Activated naive CD4-positive, alpha-beta T cell treated with anti-CD3 and anti-CD28 coated beads, Interleukin-2, amount 10 ng/mL, durations not matched to agents 7 days and 5 days (primary cell): ENCODE results near the gene POLA2.
"Not testable (repeated sequence)": the region's sequence is repeated elsewhere in the genome, so short reads cannot be mapped to it uniquely, and the experiment has no call there.

Experiments
- CTCF ChIA-PET: fragments of 350-600 bp; sonication (Branson Sonifier 250); formaldehyde crosslinking; loops from one replicate; lab custom pipeline; 2021; ENCODE audit warnings: antibody characterized with exemption; lab: Charles Lee
- DNase-seq: peaks from one replicate; pipeline ENCODE4 v3.0.0-alpha.2; 2020
- H3K27ac Mint-ChIP-seq: one replicate; pipeline ENCODE4 v1.8.0; 2021; ENCODE audit warnings: mild to moderate bottlenecking, moderate library complexity, mixed read lengths
- H3K27me3 Mint-ChIP-seq: one replicate; pipeline ENCODE4 v1.8.0; 2021; ENCODE audit warnings: mild to moderate bottlenecking, mixed read lengths
- H3K36me3 Mint-ChIP-seq: one replicate; pipeline ENCODE4 v1.8.0; 2021; ENCODE audit warnings: mixed read lengths
- H3K4me1 Mint-ChIP-seq: one replicate; pipeline ENCODE4 v1.8.0; 2021; ENCODE audit warnings: mixed read lengths
- H3K4me3 Mint-ChIP-seq: one replicate; pipeline ENCODE4 v1.8.0; 2021; ENCODE audit warnings: mild to moderate bottlenecking, moderate library complexity, mixed read lengths
- H3K9me3 Mint-ChIP-seq: one replicate; pipeline ENCODE4 v1.8.0; 2021; ENCODE audit warnings: mixed read lengths

Gene POLA2

GRCh38 chr11:65258988-65259387 is 2.8 kb upstream of the POLA2 start:
- DNase-seq: no peak
- Mint-ChIP-seq H3K27ac (no peak overlapping the region), H3K4me3 (no peak overlapping the region), H3K4me1 (peaks cover 37% of the 10 kb centered on the region), H3K27me3 (no peaks in the 10 kb centered on the region), H3K36me3 (peaks cover 5% of the 10 kb centered on the region), H3K9me3 (no peaks in the 10 kb centered on the region)
- CTCF ChIA-PET: interaction anchor here (1.0 kb wide), 1 partner anchor 71 kb away, joined by 3 read pairs; no protein-coding TSS in a partner anchor

- Mint-ChIP-seq H3K36me3 (peaks cover 10% of the 10 kb centered on the region), H3K4me3 (peak overlapping the region; percentile 46), H3K27ac (no peak overlapping the region), H3K4me1 (peaks cover 48% of the 10 kb centered on the region), H3K27me3 (no peaks in the 10 kb centered on the region), H3K9me3 (no peaks in the 10 kb centered on the region)
- DNase-seq: no peak
- CTCF ChIA-PET: no interaction called here
Measured at GRCh38 chr11:65260302-65260701, 1.5 kb upstream of the POLA2 start.

DNA sequence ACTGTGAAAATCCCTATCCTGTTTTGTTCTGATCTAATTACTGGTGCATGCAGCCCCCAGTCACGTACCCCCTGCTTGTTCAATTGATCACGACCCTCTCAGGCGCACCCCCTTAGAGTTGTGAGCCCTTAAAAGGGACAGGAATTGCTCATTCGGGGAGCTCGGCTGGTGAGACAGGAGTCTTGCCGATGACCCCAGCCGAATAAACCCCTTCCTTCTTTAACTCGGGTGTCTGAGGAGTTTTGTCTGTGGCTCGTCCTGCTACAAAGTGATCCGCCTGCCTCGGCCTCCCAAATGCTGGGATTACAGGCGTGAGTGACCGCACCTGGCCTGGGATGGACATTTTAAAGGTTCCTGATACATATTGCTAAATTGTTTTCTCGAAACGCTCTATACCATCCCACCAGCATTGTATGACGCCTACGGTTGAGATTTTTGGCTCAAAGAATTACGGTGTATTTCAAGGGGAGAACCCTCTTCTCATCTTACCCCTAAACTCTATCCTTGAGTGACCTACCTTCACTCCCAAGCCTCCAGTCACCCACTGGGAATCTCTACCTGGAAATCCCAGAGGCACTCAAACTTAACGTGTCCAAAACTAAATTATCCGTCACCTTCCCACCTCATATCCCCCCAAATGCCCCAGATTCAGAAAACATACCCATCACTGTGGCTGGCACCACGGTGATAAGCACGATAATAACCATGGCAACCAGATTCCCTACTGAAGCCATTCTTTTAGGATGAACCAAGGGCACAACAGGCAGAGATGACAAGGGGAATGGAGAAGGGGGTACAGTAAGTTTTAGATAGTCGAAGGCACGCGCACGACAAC is 789 bp upstream of the POLA2 start:
- DNase-seq: no peak
- Mint-ChIP-seq H3K27me3 (no peaks in the 10 kb centered on the region), H3K36me3 (peaks cover 13% of the 10 kb centered on the region), H3K4me3 (peak overlapping the region; percentile 94), H3K4me1 (peaks cover 53% of the 10 kb centered on the region), H3K9me3 (no peaks in the 10 kb centered on the region), H3K27ac (peak overlapping the region; percentile 82)
- CTCF ChIA-PET: interaction anchor here (0.9 to 1.5 kb wide), 2 partner anchors 11 to 250 kb away, joined by 3 to 6 read pairs; no protein-coding TSS in a partner anchor

- H3K36me3 Mint-ChIP-seq: peaks cover 21% of the 10 kb centered on the region
Measured at GRCh38 chr11:65262381-65262680, 569 bp downstream of the POLA2 start.

GRCh38 chr11:65262776-65263175 is 1.0 kb downstream of the POLA2 start:
- peaks cover 59% of the 10 kb centered on the region for H3K4me1 Mint-ChIP-seq
- no peaks in the 10 kb centered on the region for H3K9me3 Mint-ChIP-seq
- peak overlapping the region; percentile 94 for H3K4me3 Mint-ChIP-seq
- H3K27me3 Mint-ChIP-seq: no peaks in the 10 kb centered on the region
- peak overlapping the region; percentile 82 for H3K27ac Mint-ChIP-seq
- DNase-seq: no peak
- CTCF ChIA-PET: interaction anchor here (0.8 to 1.7 kb wide), 7 partner anchors 12 to 68 kb away, joined by 3 to 6 read pairs (median 4); partner anchors contain the start of gene CDC42EP2
- H3K36me3 Mint-ChIP-seq: peaks cover 23% of the 10 kb centered on the region

More at GRCh38 chr11:65262381-65262680, 569 bp downstream of the POLA2 start:
- Mint-ChIP-seq H3K27me3 (no peaks in the 10 kb centered on the region), H3K4me3 (peak overlapping the region; percentile 94), H3K4me1 (peaks cover 59% of the 10 kb centered on the region), H3K9me3 (no peaks in the 10 kb centered on the region), H3K27ac (peak overlapping the region; percentile 82)
- CTCF ChIA-PET: interaction anchor here (0.8 to 1.7 kb wide), 7 partner anchors 13 to 68 kb away, joined by 3 to 6 read pairs (median 4); partner anchors contain the start of gene CDC42EP2
- DNase-seq: no peak

DNA sequence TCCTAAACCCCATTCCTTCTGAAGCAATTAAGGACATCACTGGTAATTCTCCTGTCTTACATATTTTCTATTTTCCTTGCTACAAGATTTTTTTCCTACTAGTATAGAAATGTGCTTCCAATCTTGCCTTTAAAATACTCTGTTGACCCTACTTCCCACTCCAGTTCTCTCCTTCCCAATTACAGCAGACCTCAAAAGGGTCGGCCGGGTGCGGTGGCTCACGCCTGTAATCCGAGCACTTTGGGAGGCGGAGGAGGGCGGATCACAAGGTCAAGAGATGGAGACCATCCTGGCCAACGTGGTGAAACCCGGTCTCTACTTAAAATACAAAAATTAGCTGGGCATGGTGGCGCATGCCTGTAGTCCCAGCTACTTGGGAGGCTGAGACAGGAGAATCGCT is 3.0 kb downstream of the POLA2 start:
- not testable (repeated sequence) for DNase-seq, H3K27ac Mint-ChIP-seq, H3K27me3 Mint-ChIP-seq, H3K9me3 Mint-ChIP-seq
- Mint-ChIP-seq H3K36me3 (peaks cover 30% of the 10 kb centered on the region), H3K4me1 (peaks cover 57% of the 10 kb centered on the region), H3K4me3 (peak overlapping the region; percentile 51)
- CTCF ChIA-PET: interaction anchor here (0.6 to 3.0 kb wide), 5 partner anchors 39 to 65 kb away, joined by 3 to 12 read pairs (median 6); partner anchors contain the start of gene CDC42EP2

DNA sequence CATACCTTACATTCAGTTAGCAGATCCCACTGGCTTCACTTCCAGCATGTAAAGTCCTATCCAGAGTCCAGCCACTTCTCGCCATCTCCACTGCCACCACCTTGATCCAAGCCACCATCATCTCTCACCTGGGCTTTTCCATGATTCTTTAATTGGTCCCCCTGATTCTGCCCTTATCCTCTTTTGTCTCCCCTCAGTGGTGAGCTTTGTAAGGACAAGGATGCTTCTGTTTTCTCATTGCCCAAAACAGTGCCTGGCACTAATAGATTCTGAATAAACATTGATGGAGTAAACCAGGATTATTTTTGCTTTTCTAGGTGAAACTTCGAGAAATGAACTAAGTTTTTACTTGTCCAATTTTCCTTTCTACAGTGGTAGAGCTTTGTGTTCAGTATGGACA is 4.4 kb downstream of the POLA2 start:
- Mint-ChIP-seq H3K9me3 (no peaks in the 10 kb centered on the region), H3K27ac (peak overlapping the region; percentile 6)
- CTCF ChIA-PET: interaction anchor here (1.3 to 3.0 kb wide), 3 partner anchors 9 to 50 kb away, joined by 6 to 12 read pairs (median 8); partner anchors contain the start of gene CDC42EP2

GRCh38 chr11:65274735-65275682 is 13.2 kb downstream of the POLA2 start:
- Mint-ChIP-seq H3K9me3 (no peaks in the 10 kb centered on the region), H3K4me3 (no peak overlapping the region), H3K27ac (no peak overlapping the region), H3K4me1 (peaks cover 2% of the 10 kb centered on the region), H3K36me3 (peaks cover 36% of the 10 kb centered on the region), H3K27me3 (no peaks in the 10 kb centered on the region)
- DNase-seq: peak; percentile 58
- CTCF ChIA-PET: interaction anchor here (0.6 to 7.4 kb wide), 14 partner anchors 9 to 266 kb away, joined by 3 to 71 read pairs (median 3); partner anchors contain the start of genes CDC42EP2 and DPF2

More for the DNA sequence above, 4.4 kb downstream of the POLA2 start:
- H3K4me1 Mint-ChIP-seq: peaks cover 47% of the 10 kb centered on the region
- H3K4me3 Mint-ChIP-seq: no peak overlapping the region
- no peak for DNase-seq
- peaks cover 39% of the 10 kb centered on the region for H3K36me3 Mint-ChIP-seq
- H3K27me3 Mint-ChIP-seq: no peaks in the 10 kb centered on the region

GRCh38 chr11:65275906-65276305 is 14.1 kb downstream of the POLA2 start:
- Mint-ChIP-seq H3K4me1 (peaks cover 2% of the 10 kb centered on the region), H3K4me3 (no peak overlapping the region), H3K9me3 (no peaks in the 10 kb centered on the region), H3K27me3 (no peaks in the 10 kb centered on the region), H3K27ac (no peak overlapping the region), H3K36me3 (peaks cover 36% of the 10 kb centered on the region)
- no peak for DNase-seq
- CTCF ChIA-PET: interaction anchor here (0.6 to 7.4 kb wide), 4 partner anchors 40 to 234 kb away, joined by 3 to 71 read pairs (median 16); partner anchors contain the start of gene CDC42EP2

GRCh38 chr11:65277631-65278277 is 16.0 kb downstream of the POLA2 start:
- peaks cover 40% of the 10 kb centered on the region for H3K36me3 Mint-ChIP-seq
- H3K27me3 Mint-ChIP-seq: no peaks in the 10 kb centered on the region

GRCh38 chr11:65278356-65278755 is 16.6 kb downstream of the POLA2 start:
- Mint-ChIP-seq H3K4me3 (no peak overlapping the region), H3K27me3 (no peaks in the 10 kb centered on the region), H3K9me3 (no peaks in the 10 kb centered on the region), H3K27ac (no peak overlapping the region), H3K4me1 (peaks cover 2% of the 10 kb centered on the region), H3K36me3 (peaks cover 40% of the 10 kb centered on the region)
- no peak for DNase-seq
- CTCF ChIA-PET: interaction anchor here (0.6 to 7.4 kb wide), 4 partner anchors 16 to 492 kb away, joined by 3 to 71 read pairs (median 4); partner anchors contain the start of genes CDC42EP2 and POLA2

More at GRCh38 chr11:65277631-65278277, 16.0 kb downstream of the POLA2 start:
- CTCF ChIA-PET: interaction anchor here (1.0 to 7.4 kb wide), 4 partner anchors 15 to 279 kb away, joined by 3 to 71 read pairs (median 16); partner anchors contain the start of genes CDC42EP2 and POLA2
- DNase-seq: no peak
- Mint-ChIP-seq H3K9me3 (no peaks in the 10 kb centered on the region), H3K4me3 (no peak overlapping the region), H3K27ac (no peak overlapping the region), H3K4me1 (peaks cover 2% of the 10 kb centered on the region)

DNA sequence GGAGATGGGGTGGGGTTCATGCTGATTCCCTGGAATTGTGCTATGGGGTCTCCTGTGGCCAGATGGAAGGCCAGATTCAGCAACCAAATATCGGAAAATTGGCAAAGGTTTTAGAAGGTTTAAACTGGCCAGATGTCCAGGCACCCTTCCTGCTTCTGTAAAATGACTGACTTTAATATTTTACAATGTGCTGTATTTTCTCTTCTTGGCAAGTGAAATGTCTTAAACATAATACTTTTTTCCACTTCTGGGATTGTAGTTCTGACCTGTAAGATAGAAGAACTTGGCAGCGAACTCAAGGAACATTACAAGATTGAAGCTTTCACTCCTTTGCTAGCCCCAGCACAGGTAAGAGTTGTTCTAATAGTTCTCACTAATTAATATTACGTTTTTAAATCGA is 17.5 kb downstream of the POLA2 start:
- H3K9me3 Mint-ChIP-seq: no peaks in the 10 kb centered on the region
- DNase-seq: no peak
- H3K27ac Mint-ChIP-seq: peak overlapping the region; percentile 50
- H3K36me3 Mint-ChIP-seq: peaks cover 41% of the 10 kb centered on the region
- H3K4me1 Mint-ChIP-seq: peaks cover 2% of the 10 kb centered on the region
- no peaks in the 10 kb centered on the region for H3K27me3 Mint-ChIP-seq
- CTCF ChIA-PET: interaction anchor here (0.9 to 7.4 kb wide), 4 partner anchors 28 to 37 kb away, joined by 4 to 71 read pairs (median 12); partner anchors contain the start of gene CDC42EP2
- H3K4me3 Mint-ChIP-seq: no peak overlapping the region
